GM19238 (cell line): ENCODE results near the gene PGGHG.
"Not testable (repeated sequence)": the region's sequence is repeated elsewhere in the genome, so short reads cannot be mapped to it uniquely, and the experiment has no call there.

Experiments used
- DNase-seq: peaks from one replicate; pipeline ENCODE4 v3.0.0; 2011; ENCODE audit warnings: low spot score; ENCODE audit not compliant: insufficient read length

The PGGHG gene

GRCh38 chr11:329886-330253, 40.9 kb downstream of the PGGHG start:
- no peak for DNase-seq

GRCh38 chr11:330307-330693, 41.4 kb downstream of the PGGHG start:
- DNase-seq, result no peak

- no peak for DNase-seq
Measured at GRCh38 chr11:330694-331357, 41.9 kb downstream of the PGGHG start.

GRCh38 chr11:331358-332060, 42.6 kb downstream of the PGGHG start:
- DNase-seq, result no peak

GRCh38 chr11:332651-333480, 43.9 kb downstream of the PGGHG start:
- no peak for DNase-seq

- DNase-seq, result not testable (repeated sequence)
Measured at GRCh38 chr11:333616-334263, 44.8 kb downstream of the PGGHG start.

GRCh38 chr11:334264-334994, 45.5 kb downstream of the PGGHG start:
- no peak for DNase-seq

GRCh38 chr11:335779-336658, 47.1 kb downstream of the PGGHG start:
- DNase-seq, result no peak

- no peak for DNase-seq
Measured at GRCh38 chr11:336659-337198, 47.8 kb downstream of the PGGHG start.

GRCh38 chr11:337711-338110, 48.8 kb downstream of the PGGHG start:
- DNase-seq, result no peak

GRCh38 chr11:339963-340362, 51.0 kb downstream of the PGGHG start:
- DNase-seq, result no peak

- DNase-seq, result no peak
Measured at GRCh38 chr11:340539-341512, 51.9 kb downstream of the PGGHG start.

- DNase-seq, result no peak
Measured at GRCh38 chr11:342328-342727, 53.4 kb downstream of the PGGHG start.

GRCh38 chr11:344836-345578, 56.1 kb downstream of the PGGHG start:
- no peak for DNase-seq
